Endothelial cell of umbilical vein (primary cell): Measurements from ENCODE around the gene CDK15.

Experiments
- CTCF ChIP-seq, 2 donors: IDR thresholded peaks; 1 replicate in 1 of 2; 2 replicates in 1 of 2; pipeline ENCODE4 v1.5.1; 2011; ENCODE audit warnings: low read length in 2 of 2, mild to moderate bottlenecking in 2 of 2, moderate library complexity in 2 of 2, control low read depth in 1 of 2, inconsistent platforms in 1 of 2, low read depth in 1 of 2; ENCODE audit not compliant: insufficient read depth in 1 of 2; ENCODE audit errors: extremely low read depth in 1 of 2
- EZH2 ChIP-seq: IDR thresholded peaks from 2 replicates; pipeline ENCODE4 v1.6.1; 2012; ENCODE audit warnings: borderline replicate concordance, low read depth, mild to moderate bottlenecking, moderate library complexity, low read length, inconsistent platforms; ENCODE audit not compliant: severe bottlenecking
- GATA2 ChIP-seq: IDR thresholded peaks from 2 replicates; pipeline ENCODE4 v1.7.0; 2011; ENCODE audit warnings: low read depth, mild to moderate bottlenecking, moderate library complexity, mixed read lengths, low read length; ENCODE audit not compliant: insufficient read length, insufficient read depth
- JUN ChIP-seq: IDR thresholded peaks from 2 replicates; pipeline ENCODE4 v1.6.1; 2011; ENCODE audit warnings: borderline replicate concordance, low read depth; ENCODE audit not compliant: insufficient read length, insufficient read depth
- MAX ChIP-seq: IDR thresholded peaks from 2 replicates; pipeline ENCODE4 v1.6.1; 2011; ENCODE audit not compliant: insufficient read depth, insufficient read length
- MYC ChIP-seq: IDR thresholded peaks from one replicate; pipeline ENCODE4 v1.6.1; 2011; ENCODE audit warnings: mild to moderate bottlenecking, low read depth, low read length
- POLR2A ChIP-seq: IDR thresholded peaks from 2 replicates; pipeline ENCODE4 v1.6.1; 2012; ENCODE audit warnings: low read depth, mild to moderate bottlenecking, control low read depth, low read length
- POLR2AphosphoS5 ChIP-seq: IDR thresholded peaks from 2 replicates; pipeline ENCODE4 v1.6.1; 2012; ENCODE audit warnings: low read depth, mild to moderate bottlenecking, control low read depth, low read length, moderate library complexity; ENCODE audit not compliant: insufficient read depth

GRCh38 chr2:201759567-201759966, 46.8 kb upstream of the CDK15 start:
- TF ChIP-seq POLR2AphosphoS5 (no peak), EZH2 (no peak), CTCF (IDR thresholded peaks at IDR 0.05; ENCODE audit: extremely low read depth in 1 of 2, insufficient read depth in 1 of 2, low read depth in 1 of 2, low read length in 2 of 2) (no peak), GATA2 (no peak), POLR2A (no peak), JUN (no peak), MYC (no peak), MAX (no peak)
